ENCODE data around the gene CLMP.

GRCh38 chr11:123057661-123058305, 137.3 kb downstream of the CLMP start:
- no peak for TF ChIP-seq CTCF (IDR thresholded peaks at IDR 0.05)
- TF ChIP-seq EZH2 (IDR thresholded peaks at IDR 0.05; ENCODE audit: borderline replicate concordance, insufficient read depth, low read depth, low read length, poor library complexity, severe bottlenecking) = no peak

Measured in B cell (primary cell).